NOMO-1 treated with DMSO at 0.1 percent for 48 hours (cell line): ENCODE measurements around the gene CYTH4.

Source experiments
- DNase-seq: peaks from one replicate; lab custom pipeline; 2025; ENCODE audit not compliant: unreplicated experiment; lab: John Stamatoyannopoulos, UW

CYTH4 gene

DNA sequence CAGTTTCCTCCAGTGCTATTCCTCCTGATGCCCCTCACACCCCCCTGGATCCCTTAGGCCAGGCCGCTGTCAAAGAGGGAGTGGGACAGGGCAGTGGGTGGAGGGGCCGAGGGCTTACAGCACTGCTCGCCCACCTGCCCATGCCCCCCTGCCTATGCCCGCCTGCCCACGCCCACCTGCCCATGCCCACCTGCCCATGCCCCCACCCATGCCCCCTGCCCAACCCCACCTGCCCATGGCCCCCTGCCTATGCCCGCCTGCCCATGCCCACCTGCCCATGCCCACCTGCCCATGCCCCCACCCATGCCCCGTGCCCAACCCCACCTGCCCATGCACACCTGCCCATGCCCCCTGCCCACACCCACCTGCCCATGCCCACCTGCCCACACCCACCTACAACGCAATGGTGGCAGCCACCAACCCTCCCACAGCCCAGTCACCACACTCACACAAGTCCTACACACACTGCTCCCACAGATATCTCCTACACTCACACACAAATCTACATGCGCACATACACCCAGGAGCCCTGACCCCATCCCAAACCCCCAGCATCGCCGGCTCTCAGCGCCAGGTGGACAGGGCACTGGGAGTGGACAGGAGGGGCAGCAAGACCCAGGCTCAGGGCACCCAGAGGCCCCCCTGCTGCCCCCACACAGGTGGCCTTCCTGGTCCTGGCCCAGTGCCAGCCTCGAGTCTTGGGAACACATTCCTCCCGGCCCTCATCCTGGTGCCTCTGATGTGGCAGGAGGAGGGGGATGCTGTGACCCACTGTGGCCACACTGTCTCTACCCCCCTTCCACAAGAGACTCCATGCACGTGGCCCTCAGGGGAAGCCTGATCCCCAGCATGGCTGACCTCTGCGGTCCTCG lies 61.8 kb downstream of the CYTH4 start:
- no peak for DNase-seq

DNA sequence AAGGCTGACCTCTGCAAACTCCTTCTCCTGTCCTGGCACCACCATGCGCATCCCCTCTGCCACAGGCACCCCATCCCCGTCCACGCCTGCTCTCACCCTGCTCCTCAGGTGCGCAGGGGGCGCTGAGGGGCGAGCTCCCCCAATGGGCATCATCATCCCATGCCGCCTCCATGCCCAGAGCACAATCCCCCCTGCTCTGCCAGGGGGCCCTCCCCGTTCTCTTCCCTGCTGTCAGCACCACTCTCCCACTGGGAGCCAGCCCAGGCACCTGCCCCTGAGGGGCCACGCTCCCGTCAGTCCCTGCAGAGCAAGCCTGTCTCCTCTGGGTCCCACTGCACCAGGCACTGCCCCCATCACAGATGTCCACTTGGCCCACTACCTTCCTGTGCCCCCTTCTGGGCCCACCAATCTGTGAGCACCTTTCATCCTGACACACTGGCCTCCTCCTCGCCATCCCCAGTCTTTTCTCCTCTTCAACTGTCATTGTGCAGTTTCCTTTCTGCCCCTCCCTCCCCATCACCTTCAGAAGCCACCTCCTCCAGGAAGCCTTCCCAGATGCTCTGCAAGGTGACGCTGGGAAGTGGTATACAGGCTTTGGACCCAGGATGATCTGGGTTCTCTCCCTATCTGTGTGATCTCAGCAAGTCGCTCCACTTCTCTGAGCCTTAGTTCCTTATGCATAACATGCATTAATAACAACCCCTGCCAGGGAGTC lies 62.6 kb downstream of the CYTH4 start:
- no peak for DNase-seq

DNA sequence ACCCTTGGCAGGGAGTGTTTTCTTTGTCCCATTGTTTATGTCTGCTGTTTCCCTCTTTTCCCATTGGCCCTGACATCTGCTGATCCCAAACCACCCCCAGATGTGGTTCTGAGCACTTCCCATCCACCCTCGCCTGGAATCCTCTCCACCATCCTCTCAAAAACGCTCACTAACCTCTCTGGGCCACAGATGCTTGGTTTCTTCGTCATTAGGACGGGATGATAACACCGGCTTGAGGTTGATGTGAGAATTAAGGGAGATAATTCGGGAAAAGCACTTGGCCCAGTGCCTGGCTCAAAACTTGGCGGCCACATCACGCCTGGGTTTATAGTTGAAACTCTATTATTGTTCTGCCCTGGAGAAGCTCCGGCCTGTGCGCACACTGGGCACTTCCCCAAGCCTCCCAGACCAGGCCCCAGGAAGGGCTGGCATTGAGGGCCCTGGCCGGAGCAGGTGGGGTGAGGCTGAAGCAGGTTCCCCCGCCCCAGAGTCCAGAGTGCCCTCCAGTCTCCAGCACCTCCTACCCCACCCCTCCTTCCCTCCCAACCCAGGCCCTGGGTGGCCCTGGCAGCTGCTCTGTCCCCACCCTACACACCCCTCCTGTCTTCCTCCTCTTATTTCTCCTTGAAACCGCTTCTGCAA lies 63.7 kb downstream of the CYTH4 start:
- DNase-seq, result no peak

DNA sequence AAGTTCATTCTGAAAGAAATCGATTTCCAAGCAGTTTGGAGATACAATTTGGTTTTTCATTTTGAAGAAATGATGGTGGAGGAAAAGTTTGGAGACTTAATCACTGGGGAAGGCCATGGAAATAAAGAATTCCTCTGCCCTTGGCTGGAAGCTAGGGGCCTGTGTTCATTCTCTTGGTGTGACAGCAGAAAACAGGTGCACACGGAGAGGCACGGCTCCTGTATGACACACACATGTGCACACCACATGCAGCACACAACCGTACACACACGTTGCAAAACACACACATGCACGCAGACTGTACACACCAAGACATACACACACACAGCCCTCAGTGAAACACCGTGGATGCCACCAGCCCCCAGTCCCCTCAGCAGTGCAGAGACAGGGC lies 64.2 kb downstream of the CYTH4 start:
- DNase-seq, result no peak

DNA sequence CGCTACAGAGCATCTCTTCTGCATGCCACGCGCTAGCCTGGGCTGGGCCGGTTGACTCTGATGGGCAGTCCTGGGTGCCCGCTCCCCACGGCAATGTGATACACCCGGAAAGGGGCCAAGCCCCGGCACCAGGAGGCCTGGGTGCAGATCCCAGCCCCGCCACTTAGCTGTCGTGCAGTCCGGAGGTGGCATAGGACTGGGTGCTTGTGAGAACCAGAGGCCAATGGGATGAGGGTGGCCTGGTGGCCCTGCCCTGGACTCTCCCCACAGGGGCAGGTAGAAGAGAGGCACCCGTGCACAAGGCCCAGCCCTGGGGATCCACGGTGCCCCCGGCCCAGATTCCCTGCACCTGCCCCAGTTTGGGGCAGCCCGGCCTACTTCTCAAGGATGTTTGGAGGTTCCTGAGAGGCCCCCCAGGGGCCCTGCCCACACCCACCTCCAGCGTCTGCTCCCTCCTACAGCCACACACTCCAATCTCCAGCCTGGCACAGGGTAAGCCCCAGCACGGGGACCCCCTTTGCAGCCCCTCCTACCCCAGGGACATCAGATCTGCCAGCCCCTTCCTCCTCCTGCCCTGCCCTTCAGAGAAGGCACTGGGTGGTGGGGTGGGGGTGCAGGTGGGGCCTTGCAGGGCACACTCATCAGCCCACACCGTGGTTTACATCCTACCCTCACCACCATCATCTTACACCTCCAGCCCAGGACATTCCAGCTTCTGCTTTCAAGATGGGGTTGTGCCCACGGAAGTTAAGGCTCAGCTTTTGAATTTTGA lies 66.9 kb downstream of the CYTH4 start:
- DNase-seq, result no peak

DNA sequence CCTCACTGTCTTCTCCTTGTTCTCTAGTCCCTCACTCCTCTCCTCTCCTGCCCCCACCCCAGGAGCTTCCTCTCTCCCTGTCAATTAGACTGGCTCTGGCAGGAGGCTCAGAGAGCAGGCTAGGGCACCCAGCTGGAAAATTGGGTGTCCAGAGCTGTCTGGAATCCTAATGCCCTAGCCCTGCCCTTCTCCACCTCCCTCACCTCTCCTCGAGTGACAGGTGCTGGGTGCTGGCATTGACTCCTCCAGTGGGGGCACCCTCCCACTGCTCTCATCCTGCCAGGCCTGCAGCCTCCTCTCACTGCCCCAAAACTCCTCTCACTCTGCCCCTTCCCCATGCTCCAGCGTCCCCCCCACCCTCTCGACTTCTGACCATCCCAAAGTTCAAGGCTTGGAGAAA lies 68.9 kb downstream of the CYTH4 start:
- DNase-seq, result no peak

DNA sequence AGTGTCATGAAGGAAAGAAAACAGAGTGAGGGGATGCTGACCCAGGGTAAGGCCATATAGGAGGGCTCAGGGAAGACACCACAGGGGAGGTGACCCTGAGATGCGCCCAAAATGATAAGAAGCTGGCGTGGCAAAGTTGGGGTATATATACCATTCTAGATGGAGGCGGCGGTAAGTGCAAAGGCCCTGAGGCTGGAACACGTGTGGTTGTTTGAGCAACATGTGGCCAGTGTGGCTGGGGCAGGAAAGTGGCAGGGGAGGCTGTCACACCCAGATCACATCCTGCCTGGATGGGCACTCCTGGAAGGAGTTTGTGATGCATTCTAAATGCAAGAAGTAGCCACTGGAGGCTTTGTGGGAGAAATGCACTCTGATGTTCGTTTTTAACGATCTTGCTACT lies 70.2 kb downstream of the CYTH4 start:
- DNase-seq, result no peak

DNA sequence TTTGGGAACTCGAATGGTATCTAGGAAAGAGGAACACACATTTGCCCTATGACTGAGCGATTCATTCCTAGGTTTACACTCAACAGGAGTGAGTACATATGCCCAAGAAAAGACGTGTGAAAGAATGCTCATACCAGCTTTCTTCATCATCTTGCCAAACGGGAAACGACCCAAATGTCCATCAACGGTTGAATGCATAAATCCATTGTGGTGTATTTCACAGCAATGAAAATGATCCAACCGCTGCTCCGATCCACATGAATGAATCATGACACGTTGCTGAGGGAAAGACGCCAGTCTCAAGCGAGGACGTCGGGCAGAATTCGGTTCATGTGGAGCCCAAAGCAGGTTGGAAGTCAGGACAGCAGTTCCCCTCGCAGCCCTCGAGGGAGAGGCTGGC lies 71.5 kb downstream of the CYTH4 start:
- DNase-seq, result no peak

DNA sequence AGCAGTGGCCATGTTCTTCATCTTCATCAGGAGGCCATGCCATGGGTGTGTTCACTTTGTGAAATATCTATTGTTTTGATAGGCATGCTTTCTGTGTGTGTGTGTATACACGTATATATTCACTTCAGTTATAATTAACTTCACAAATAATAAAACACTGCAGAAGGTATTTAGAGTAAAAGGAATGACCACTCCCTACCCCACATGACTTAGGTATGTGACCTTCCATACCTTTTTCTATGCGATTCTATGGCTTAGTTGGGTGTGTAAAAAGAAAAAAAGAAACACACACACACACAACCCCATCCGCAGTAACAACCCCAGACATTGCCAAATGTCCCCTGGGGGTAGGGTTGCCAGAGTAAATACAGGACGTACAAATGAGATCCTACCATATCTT lies 72.0 kb downstream of the CYTH4 start:
- DNase-seq, result no peak

DNA sequence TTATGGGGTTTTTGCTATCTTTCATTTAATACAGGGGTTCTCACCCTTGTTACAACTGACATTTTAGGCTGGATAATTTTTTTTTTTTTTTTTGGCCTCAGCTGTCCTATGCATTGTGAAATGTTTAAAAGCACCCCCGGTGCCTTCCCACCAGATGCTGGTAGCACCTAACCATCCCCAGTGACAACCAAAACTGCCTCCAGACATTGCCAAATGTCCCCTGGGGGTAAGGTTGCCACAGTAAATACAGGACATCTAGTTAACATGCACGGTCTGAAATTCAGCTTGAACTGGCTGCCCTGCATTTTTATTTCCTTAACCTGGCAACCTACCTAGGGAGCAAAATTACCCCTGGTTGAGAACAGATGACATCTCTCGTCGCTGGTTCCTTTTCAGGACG lies 72.4 kb downstream of the CYTH4 start:
- no peak for DNase-seq

DNA sequence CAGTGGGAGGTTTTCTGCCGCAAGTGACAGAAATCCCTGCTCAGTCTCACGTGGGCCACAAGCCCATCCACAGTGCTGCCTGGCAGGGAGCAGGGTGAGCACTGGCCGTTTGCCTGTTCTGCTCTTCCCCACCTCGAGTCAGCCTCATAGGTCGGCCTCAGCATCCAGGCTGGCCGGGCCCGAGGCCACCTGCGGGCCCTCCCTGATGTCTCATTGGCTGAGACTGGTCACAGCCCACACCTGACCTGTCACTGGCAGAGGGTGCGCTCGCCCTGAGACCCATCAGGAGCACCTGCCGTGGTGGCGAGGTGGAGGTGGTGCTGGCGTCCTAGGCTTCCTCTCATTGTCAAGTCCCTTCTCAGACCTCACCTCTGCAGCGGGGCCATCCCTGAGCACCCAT lies 72.9 kb downstream of the CYTH4 start:
- no peak for DNase-seq

DNA sequence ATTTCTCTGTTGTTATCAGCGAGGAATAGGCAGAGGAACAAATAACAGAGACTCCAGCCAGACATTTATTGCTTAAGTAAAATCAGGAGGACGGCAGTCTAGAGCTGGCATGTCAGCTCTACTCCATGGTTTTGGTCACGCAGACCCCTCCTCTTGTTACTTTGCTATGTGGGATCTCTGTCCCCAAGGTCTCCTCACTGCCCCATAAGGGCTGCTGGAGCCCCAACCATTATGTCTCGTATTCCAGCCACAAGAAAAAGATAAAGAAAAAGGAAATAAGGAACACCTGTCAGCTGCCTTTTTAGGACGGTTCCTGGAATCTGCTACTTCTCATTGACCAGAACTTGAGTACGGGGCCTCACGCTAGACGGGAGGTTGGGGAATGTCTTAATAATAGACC lies 74.6 kb downstream of the CYTH4 start:
- DNase-seq, result no peak

DNA sequence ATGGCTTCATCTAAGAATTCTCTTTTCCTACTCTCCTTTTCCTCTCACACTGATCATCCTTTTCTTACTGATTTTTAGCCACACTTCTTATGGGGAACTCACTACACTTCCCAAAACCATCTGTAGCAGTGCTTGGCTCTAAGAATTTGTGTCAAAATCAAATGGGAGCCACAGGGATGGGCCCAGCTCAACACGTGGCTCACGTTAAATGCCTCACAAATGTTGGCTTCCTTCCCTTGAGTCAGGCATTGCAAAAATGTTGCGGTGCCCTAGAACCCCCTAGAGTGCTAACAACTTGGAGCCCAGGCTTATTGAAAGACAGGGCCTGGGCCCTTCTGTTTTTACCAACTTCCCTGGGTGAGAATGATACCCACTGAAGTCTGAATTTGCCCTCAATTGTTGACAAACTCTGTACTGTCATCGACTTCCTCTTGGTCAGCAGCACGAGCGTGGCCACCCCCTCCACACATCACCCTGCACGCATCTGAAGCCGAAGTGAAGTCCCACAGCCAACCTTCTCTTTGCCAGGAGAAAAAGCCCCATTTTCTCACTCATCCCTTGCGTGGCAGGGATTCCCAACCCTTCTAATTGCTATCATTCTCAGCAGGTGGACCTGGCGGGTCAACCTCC lies 75.3 kb downstream of the CYTH4 start:
- no peak for DNase-seq

DNA sequence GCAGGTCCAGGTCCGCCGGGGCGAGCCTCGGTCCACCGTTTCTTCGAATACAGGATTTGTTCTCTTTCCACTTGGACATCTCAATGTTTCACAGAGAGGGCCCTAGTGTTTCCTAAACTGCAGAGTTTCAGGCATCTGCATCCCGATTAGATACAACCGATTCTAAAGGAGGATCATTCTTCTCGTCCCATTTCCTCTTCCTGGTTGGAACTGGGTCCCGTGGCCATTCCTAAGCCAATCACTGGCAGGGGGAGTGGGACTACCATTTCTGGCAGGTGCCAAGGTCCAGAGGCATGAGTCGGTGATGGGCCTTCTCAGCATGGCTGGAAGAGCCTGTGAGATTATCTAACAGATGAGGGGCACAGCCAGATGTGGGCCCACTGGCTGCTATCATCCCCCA lies 76.1 kb downstream of the CYTH4 start:
- DNase-seq, result no peak

DNA sequence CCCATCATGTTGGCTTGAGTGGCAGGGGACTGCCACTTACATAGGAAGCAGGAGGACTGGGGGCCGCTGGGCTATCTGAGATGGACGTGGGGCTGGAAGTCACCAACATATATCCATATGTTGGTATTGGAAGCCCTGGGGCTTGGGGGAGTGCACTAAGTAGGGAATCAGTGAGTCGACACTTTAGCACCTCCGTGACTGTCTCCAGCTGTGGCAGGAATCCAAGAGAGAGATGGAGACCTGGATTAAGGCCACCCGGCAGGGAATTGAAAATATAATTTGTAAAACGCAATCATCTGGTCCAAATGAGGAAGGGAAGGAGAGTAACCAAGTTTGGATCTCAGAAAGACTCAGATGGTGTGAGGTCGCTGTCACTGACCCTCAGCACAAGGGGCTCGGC lies 76.6 kb downstream of the CYTH4 start:
- no peak for DNase-seq

DNA sequence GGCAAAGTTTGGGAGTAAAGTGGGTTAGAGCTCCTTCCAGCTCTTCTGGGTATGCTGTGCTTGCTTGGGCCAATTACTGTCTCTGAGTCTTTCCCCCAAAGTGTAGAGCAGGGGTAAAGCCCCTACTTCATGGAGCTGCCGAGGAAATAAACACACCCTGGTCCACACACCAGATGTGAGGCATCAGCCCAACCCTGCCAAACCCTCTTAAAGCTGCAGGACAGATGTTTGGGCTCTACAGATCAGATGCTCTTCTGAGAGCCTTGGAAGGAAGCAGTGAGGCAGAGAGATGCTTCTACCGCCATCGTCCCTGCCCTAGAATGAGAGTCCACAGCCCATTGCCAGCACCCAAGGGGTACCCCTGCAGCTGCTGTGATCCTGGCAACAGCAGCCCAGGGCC lies 80.3 kb downstream of the CYTH4 start:
- DNase-seq, result no peak

DNA sequence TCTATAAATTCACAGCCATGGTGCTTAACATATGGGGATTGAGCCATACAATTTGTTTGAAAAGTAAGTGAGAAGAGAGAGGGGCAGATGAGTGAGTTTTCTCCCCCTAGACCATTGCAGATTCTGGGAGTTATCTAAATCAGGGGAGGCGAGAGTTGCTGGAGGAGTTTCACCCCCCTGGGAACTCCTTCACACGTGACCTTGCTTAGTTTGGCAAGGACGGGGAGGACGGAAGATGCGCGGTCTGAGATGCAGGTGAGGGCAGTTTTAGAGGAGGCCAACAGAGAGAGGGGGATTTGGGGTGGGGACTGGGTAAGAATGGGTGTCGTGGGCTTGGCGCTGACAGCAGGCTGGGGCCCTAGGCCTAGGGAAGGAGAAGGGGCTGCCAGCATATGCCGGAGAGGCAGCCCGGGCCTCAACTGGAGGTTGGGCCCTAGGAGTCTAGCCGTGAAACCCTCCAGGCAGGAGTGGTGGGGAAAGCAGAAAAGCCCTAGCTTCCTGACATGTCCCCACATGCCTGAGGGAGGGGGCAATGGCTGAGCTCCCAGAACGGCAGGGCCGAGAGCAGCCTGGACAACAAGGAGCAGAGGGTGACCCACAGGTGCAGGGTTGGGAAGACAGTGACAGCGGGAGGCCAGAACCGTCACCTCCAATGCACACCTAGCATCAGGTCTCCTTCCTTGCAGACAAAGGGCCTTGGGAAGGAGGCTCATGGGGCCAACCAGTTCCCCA lies 81.1 kb downstream of the CYTH4 start:
- DNase-seq, result no peak
